OCI-M1 (cell line): ENCODE data around the gene SPNS3.

ENCODE experiments used
- DNase-seq: peaks from one replicate; lab custom pipeline; 2025; lab: John Stamatoyannopoulos, UW

SPNS3 gene

DNA sequence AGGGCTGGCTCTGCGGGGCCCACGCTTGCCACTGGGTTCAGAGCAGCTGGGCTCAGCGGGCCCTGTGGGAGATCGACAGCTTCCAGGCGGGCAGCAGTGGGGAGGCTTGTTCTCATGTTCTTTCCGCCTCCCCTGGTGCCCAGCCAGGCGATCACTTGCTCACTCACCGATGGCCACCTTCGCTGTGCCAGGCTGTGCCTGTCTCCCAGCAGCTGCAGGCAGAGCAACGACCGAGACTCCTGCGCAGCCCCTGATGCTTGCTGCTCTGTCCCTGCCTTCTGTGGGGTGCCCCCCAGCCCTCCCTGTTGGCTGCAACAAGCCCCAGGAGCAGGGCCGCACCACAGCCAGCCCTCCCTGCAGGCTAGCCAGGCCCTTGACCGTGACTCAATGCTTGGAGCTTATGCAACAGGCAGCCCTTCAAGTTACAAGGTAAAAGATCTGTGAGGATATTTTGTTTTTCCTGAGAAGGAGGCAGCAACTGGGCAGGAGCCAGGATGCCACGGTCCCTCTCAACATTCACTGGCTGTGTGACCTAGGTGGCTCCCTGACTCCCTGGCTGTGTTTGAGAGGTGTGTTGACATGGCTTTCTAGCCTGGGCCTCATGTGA lies 55.4 kb downstream of the SPNS3 start:
- no peak for DNase-seq

DNA sequence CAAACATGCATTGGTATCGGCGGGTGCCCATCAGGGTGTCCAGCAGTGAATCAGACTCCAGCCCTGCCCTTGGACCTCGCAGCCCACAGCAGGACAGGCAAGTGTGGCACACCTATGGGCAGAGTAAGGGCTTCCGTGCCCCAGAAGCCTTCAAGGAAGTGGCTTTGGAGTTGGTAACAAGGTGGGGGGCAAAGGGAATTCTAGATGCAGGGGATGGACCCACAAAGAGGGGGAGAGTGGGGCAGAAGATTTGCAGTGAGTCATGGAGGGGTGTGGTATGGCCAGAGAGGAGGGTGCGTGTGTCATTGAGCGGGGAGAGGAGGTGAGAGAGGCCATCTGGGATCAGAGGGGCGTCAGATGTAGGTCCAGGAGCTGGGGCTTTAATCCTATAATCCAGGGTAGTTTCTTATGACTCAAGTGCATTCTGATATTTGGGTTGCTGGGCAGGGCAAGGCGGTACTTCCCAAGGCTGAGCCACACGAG lies 56.4 kb downstream of the SPNS3 start:
- DNase-seq = no peak

DNA sequence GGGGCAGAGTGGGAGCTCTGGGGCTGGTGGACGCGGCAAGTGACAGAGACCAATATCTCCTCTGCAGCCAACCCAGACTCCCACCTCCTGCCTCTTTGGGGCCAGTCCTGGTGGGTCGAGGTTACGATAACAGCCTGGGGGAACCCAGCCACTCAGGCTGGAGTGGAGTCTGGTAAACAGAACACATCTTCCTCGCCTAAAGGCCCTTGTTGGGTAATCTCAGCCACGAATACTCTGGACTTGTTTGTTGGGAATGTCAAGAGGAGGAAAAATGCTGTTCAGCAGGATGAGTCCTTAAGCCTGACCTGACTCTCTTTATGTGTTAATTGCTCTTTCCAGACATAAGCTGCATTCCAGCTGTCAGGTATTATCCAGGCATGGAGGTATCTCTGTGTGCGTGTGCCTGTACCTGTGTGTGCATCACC lies 56.9 kb downstream of the SPNS3 start:
- DNase-seq = no peak

DNA sequence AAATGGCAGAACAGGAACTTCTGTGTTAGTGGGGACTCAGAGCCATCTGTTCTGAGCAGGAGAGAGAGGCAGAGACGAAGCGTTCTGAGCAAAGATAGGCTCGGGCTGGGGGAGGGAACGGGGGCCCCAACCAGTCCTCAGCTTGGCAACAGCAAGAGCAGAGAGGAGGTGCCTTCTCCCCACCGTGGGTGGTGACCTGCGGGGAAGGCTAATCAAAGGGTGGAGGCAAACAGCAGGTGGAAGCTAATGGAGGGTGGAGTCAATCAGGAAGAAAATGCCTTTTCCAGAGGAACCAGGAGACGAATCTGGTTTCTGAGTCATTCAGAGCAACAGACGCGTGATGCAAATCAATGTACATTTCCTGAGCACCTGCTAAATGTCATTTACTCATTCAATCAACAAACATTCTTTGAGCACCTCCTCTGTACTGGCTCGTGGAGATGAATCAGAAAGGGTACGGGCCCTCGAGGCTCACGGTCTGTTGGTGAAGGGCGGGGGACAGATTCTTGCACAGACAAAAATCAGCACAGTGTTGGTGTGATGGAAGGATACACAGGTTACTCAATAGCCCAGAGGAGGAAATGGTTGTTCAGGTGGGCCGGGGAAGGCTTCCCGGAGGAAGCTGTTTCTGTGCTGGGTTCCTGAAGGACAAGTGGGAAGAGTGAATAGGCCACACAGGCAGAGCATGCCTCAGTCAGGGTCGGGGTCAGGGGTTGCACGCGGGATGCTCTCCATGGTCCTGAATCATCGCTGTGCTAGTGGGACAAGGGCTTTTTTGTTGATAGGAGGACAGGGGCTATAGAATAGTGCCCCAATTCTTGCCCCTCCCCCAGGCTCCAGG lies 59.2 kb downstream of the SPNS3 start:
- peak; percentile 66 for DNase-seq

DNA sequence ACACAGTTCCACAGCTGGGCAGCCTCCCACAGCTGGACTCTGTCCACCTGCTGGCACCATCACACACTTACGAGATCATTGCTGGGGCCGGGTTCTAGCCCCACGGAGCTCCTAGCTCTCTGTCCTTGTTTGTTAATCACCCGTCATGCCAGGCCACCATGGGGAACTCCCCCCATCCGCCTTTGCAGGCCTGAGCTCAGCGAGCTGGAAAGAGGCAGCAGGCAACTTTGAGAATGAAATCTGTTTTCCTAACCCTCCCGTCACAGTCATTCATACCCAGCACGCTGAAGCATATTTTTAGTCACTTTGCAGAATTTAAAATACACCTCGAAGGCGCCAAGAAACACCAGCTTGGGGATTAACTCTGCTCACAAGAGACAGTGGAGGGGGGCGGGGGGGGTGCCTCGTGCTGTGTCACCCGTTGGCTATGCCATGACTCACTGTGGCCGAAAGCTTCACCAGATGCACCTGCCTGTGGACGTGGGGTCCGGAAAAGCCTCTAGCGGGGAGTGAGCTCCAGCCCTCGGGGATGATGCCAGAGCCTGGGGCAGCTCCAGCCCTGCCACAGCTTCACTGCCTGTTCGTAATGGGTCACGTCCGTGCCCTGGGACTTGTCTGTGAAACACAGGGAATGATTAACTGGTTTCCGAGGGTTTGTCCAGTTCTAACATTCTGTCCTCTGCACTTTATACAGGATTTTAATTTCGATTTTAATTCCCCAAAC lies 63.5 kb downstream of the SPNS3 start:
- DNase-seq = no peak

GRCh38 chr17:4498461-4499397 lies 65.0 kb downstream of the SPNS3 start, which contains the start of gene SPNS2:
SPNS2 (plus strand) TSS chr17:4498881; CDS start chr17:4499048, 167 bp downstream.
- DNase-seq = no peak

- peak; percentile 22 for DNase-seq
Measured at GRCh38 chr17:4499431-4500190, 65.9 kb downstream of the SPNS3 start.

DNA sequence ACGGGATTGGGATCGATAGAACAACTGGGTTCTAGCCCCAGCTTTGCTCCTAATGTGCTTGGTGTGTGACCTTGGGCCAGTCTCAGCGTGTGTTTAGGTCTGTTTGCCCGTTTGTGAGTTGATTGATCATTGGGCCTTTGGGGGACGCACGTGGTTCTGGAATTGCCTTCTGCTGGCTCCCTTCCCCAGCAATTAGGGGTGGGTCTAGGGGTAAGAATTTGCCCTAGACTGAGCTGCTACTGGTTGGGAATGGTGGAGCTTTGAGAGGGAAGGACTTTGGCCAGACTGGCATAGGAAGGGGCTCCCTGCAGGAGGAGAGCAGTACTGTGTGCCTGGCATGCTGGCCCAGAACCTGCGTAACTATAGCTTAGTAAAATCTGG lies 66.4 kb downstream of the SPNS3 start:
- no peak for DNase-seq

GRCh38 chr17:4501295-4501949 lies 67.7 kb downstream of the SPNS3 start:
- peak; percentile 62 for DNase-seq

DNA sequence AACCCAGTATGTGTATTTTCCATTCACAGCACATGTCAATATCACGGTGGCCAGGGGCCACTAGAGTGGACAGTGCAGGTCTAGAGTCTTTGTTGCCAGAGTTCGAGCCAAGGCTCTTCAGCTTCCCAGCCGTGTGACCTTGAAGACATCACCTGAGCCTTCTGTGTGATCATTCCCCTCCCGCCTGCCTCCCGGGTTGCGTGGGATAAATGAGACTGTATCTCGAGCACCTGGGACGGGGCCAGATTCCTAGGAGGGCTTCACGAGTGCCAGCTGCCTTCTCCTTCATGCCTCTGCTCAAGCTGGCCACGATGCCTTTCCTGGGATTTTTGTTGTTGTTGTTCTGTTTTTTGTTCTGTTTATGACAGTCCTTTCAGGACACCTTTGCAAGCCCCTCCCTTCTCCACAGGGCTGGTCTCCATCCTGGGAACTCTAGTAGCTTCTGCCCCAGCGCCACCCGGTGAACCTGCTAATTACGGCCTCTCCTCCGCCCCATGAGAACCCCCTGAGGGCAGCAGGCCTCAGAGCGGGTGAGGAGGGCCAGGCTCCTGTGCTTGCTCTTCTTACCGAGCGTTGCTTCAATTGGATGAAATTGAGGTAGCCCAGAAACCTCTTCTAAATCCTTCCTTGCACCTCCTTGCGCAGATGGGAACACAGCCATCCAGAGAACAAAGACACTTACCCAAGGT lies 68.9 kb downstream of the SPNS3 start:
- DNase-seq = no peak

DNA sequence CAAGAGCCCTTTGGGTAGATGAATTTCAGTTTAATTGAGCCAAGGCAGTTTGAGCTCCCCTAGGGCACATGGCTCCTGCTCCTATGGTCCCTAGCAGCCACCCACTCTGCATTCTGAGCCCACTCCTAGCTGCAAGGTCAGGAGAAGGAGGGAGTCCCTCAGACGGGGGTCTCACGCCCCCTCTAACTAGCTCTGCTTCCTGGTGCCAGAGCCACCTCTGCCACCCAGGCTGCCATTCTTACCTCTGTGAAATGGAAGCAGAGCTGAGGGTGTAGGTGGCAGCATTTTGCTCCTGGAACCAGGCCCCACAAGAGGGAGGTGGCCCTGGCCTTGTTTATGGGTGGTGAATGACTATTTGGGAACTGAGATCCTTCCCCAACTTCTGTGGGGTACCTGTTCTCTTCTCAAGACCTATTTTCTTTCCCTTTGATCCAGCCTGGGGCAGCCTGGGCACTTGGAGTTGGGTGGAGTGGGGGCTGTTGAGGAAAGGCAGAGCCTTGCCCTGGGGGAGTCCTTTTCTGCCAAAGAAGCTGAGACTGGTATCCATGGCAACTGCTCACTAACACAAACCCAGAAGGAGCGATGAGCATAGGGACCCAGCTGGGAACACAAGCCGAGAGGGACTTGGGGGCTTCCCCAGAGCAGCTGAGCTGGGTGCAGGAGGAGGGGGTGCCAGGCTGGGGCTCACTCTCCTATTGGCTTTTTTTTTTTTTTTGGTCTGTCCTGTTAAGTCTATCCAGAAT lies 69.7 kb downstream of the SPNS3 start:
- no peak for DNase-seq

DNA sequence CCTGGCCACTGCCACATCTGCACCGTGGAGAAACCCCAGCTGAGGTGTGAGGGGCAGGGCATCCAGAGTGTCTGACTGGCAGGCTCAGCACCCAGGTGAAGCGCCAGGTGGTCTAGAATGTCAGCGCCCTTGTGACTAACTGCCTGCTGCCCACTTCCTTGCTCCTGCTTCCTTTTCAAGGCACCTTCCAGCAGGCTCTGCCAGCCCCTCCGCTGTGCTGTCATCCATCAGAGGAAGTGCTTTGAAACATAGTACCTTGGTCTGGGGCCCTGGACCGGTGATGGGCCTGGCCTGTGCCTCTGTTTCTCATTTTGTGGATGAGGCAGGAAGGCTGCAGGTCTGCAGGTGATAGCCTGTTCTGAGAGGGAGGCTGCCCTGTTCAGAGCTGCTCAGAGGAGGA lies 70.4 kb downstream of the SPNS3 start:
- DNase-seq = no peak

GRCh38 chr17:4505187-4505586 lies 71.4 kb downstream of the SPNS3 start:
- DNase-seq = no peak

DNA sequence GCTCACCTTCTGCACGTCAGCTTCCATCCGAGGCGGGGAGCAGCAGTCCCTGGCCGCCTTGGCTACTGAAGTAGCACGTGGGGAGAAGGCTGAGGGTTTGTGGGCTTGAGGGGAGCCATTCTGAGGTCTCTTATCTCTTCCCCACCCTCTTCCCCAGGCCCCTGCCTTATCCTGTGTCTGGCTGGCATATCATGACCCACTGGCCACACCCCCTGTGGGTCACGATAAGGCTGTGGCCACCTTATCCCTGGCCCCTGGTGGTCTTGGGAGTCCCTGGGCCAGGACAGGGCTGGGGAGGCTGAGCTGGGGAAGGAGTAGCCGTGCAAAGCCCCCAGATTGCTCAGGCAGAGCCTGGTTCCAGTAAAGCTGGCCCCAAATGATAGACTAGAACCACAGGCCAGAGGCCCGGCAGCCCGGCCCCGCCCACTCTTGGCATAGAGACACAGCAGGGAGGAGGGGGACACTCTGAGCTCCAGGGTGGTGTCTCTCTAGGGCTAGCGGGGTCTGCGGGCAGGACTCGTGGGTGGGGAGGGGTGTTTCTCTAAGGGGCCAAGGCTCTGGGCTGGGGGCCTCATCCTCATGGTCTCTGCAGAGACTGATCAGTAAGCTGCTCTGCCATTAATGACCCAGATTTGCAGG lies 72.6 kb downstream of the SPNS3 start:
- DNase-seq = peak; percentile 95

DNA sequence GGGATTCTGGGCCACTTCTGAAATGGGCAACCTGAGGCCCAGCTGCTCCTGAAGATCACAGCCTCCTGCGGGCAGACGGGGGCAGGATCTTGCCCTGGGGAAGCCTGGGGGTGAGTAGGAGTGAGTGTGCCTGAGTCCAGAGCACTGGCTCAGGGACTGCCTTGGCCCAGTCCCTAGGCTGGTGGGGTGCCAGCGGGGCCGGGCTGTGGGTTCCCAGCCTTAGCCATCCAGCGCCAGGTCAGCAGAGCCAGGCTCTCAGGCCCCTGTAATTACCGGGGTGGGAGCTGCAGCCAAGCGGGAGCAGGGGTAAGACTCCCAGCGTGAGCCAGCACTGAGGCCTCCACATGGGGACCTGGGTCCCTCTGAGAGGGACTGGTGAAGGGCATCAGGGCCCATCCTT lies 73.2 kb downstream of the SPNS3 start:
- no peak for DNase-seq

DNA sequence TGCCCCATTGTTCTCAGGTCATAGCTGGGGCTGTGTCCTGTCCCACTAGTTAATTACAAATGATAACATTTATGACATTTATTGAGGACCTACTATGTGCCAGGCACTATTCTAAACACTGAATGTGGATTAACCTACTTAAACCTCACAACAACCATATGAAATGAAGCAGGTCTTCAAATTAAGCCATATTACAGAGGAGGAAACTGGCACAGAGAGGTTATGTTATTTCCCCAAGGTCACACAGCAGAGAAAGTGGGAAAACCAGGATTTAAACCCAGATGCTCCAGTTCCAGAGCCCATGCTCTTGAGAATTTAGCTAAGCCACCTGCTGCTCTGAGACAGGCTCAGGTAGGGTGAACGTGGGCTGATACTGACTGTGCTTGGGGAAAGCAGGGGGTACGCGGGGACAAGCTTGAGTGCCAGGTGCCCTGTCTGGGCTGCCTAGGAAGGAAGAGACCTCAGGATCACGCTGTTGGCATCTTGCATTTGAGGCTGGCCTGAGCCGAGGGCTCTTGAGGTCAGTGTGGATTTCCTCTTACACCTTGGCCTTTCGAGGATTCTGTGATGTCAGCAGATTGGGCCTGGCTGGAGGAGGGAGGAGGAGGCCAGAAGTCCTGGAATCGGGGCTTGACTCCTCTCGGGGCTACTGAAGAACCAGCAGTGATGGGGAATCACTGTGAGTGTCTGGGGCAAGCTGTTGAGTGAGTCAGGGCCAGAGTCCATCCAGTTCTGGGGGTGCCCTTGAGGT lies 73.8 kb downstream of the SPNS3 start:
- DNase-seq = no peak

DNA sequence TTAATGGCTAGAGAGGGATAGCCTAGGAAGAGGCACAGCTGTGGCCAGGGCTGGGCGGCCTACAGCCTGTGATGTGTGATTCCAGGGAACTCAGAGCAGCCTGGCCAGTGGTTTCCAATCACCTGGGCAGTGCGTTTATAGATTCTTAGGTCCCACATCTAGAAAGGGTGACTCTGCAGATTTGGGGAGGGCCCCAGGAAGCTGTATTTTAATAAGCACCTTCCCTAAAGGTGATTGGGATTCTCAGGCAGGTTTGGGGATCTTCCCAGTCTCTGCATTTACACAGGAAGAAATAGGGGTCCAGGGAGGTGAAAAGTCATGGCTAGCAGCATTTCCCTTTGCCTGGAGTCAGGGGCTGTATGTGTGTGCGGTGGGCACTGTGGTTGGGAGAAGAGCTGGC lies 74.5 kb downstream of the SPNS3 start:
- DNase-seq = no peak

DNA sequence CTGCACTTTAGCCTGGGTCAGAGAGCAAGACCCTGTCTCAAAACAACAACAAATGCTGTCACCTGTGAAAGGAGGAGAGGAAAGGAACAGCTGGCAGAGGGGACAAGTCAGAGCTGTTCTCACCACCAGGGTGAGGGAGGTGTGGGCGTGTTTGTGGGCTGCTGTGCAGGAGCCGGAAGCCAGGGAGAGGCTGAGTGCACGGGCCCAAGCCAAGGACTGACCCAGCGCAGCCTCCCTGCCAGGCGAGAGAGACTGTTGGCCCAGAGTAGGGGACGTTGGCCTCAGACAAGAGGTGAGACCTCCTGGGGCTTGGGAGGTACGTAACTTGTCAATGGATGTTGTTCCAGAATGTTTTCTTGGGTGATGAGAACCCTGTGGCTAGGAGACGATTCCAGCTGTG lies 75.7 kb downstream of the SPNS3 start:
- peak; percentile 10 for DNase-seq
